HepG2 (cell line): ENCODE results near the gene ANP32B. TPM values are rescaled to one million over a fixed set of nuclear protein-coding genes. Genes with fewer than 3 reads are reported as not detected.

Experiments
- ARID5B ChIP-seq: IDR thresholded peaks from 2 replicates; pipeline ENCODE4 v1.4.0; 2020; ENCODE audit warnings: mild to moderate bottlenecking, missing genetic modification reagents
- ARNT ChIP-seq: fragments of 450-650 bp; IDR thresholded peaks from 2 replicates; pipeline ENCODE4 v1.6.1; 2017
- ETV5 ChIP-seq: IDR thresholded peaks from 2 replicates; pipeline ENCODE4 v1.6.1; 2018; ENCODE audit warnings: missing biosample characterization, missing genetic modification reagents, inconsistent platforms, borderline replicate concordance
- FOXM1 ChIP-seq: sonication (generic); formaldehyde crosslinking; IDR thresholded peaks from 2 replicates; pipeline ENCODE4 v1.5.0; 2020; ENCODE audit warnings: missing genetic modification reagents
- HDAC1 ChIP-seq: sonication (generic); formaldehyde crosslinking; IDR thresholded peaks from 2 replicates; pipeline ENCODE4 v1.5.1; 2020; ENCODE audit warnings: mild to moderate bottlenecking, missing genetic modification reagents
- HNRNPK ChIP-seq: fragments of 200-400 bp; formaldehyde crosslinking; IDR thresholded peaks from 2 replicates; pipeline ENCODE4 v1.6.1; 2018; ENCODE audit warnings: low read length, low read depth, moderate library complexity, mild to moderate bottlenecking; ENCODE audit not compliant: poor library complexity, severe bottlenecking
- MIER3 ChIP-seq: IDR thresholded peaks from 2 replicates; pipeline ENCODE4 v1.6.1; 2016; ENCODE audit warnings: missing compliant biosample characterization, borderline replicate concordance
- NKX3-1 ChIP-seq: sonication (generic); formaldehyde crosslinking; IDR thresholded peaks from 2 replicates; pipeline ENCODE4 v1.5.0; 2020; ENCODE audit warnings: missing genetic modification reagents
- REPIN1 ChIP-seq: sonication (generic); formaldehyde crosslinking; IDR thresholded peaks from 2 replicates; pipeline ENCODE4 v1.8.0; 2022; ENCODE audit warnings: missing genetic modification reagents, low read depth, mild to moderate bottlenecking, borderline replicate concordance
- RORA ChIP-seq: sonication (generic); formaldehyde crosslinking; IDR thresholded peaks from 2 replicates; pipeline ENCODE4 v1.5.0; 2020; ENCODE audit warnings: mild to moderate bottlenecking, missing genetic modification reagents, moderate library complexity
- SKI ChIP-seq: fragments of 450-650 bp; IDR thresholded peaks from one replicate; pipeline ENCODE4 v1.6.1; 2018; ENCODE audit warnings: mild to moderate bottlenecking; ENCODE audit not compliant: partially characterized antibody
- SP1 ChIP-seq, 2 experiments: fragments of 450-650 bp in 1 of 2; sonication (generic) in 1 of 2; formaldehyde crosslinking in 1 of 2; IDR thresholded peaks; 2 replicates each; pipeline versions ENCODE4 v1.4.0 to v1.6.1; 2016 to 2020; ENCODE audit warnings: missing genetic modification reagents in 1 of 2
- TCF7 ChIP-seq: sonication (generic); IDR thresholded peaks from 2 replicates; pipeline ENCODE4 v1.6.1; 2016; ENCODE audit warnings: antibody characterized with exemption, low read depth
- ZFP90 ChIP-seq: sonication (generic); formaldehyde crosslinking; IDR thresholded peaks from 2 replicates; pipeline ENCODE4 v1.8.0; 2022; ENCODE audit warnings: missing genetic modification reagents, mild to moderate bottlenecking, inconsistent platforms, borderline replicate concordance
- ZNF296 ChIP-seq: sonication (generic); formaldehyde crosslinking; conservative IDR thresholded peaks from 2 replicates; pipeline ENCODE4 v1.5.0; 2020; ENCODE audit warnings: mild to moderate bottlenecking, missing genetic modification reagents
- ZNF317 ChIP-seq: sonication (generic); formaldehyde crosslinking; IDR thresholded peaks from 2 replicates; pipeline ENCODE4 v1.5.0; 2020; ENCODE audit warnings: mild to moderate bottlenecking, missing genetic modification reagents
- ZNF33A ChIP-seq: sonication (generic); formaldehyde crosslinking; IDR thresholded peaks from 2 replicates; pipeline ENCODE4 v1.5.1; 2020; ENCODE audit warnings: missing genetic modification reagents, mild to moderate bottlenecking, moderate library complexity, borderline replicate concordance
- ZNF446 ChIP-seq: sonication (generic); formaldehyde crosslinking; IDR thresholded peaks from 2 replicates; pipeline ENCODE4 v1.5.0; 2020; ENCODE audit warnings: mild to moderate bottlenecking, missing genetic modification reagents
- ZNF503 ChIP-seq: sonication (generic); formaldehyde crosslinking; IDR thresholded peaks from 2 replicates; pipeline ENCODE4 v1.4.0; 2020; ENCODE audit warnings: missing genetic modification reagents
- ZNF547 ChIP-seq: sonication (generic); formaldehyde crosslinking; IDR thresholded peaks from 2 replicates; pipeline ENCODE4 v1.5.1; 2020; ENCODE audit warnings: mild to moderate bottlenecking, missing genetic modification reagents
- ZNF614 ChIP-seq: IDR thresholded peaks from 2 replicates; pipeline ENCODE4 v1.6.1; 2018; ENCODE audit warnings: missing biosample characterization, missing genetic modification reagents, inconsistent platforms, borderline replicate concordance
- ZNF766 ChIP-seq: sonication (generic); formaldehyde crosslinking; IDR thresholded peaks from 2 replicates; pipeline ENCODE4 v1.5.0; 2020; ENCODE audit warnings: missing genetic modification reagents, borderline replicate concordance
- ZSCAN9 ChIP-seq: IDR thresholded peaks from 2 replicates; pipeline ENCODE4 v1.6.1; 2016; ENCODE audit warnings: borderline replicate concordance
- polyA plus RNA-seq, 8 experiments: library from polyadenylated mRNA; depleted of rRNA in 3 of 8; stranded (reverse) in 7 of 8; unstranded in 1 of 8; fragments of >200 nt; fragmentation: Illumina TruSeq in 4 of 8; extraction: Trizol in 4 of 8; gene quantifications; 2 replicates each; pipeline versions ENCODE4 v1.2.1 to v1.2.3, GENCODE V29; 2011 to 2016; ENCODE audit warnings: low read depth in 4 of 8, missing spikeins in 1 of 8, mixed read lengths in 1 of 8; ENCODE audit not compliant: insufficient read depth in 1 of 8
- total RNA-seq, 5 experiments: library from RNA; depleted of rRNA; stranded (reverse); fragments of >200 nt; fragmentation: Illumina TruSeq; extraction: Trizol; gene quantifications; 2 replicates each; pipeline ENCODE4 v1.2.3, GENCODE V29; 2016; ENCODE audit warnings: low read depth in 1 of 5

The ANP32B gene
- total and polyA plus RNA-seq, 2 of the 13 experiments (the other 11 are each of a cell fraction or from before 2014, with no cell fraction given), result 22.1 to 37.5 TPM

- TF ChIP-seq ARID5B (CRISPR knock-in tag) (0 out of 2 replicates have a peak, but pooled peaks have one; percentile 5), ZNF446 (no peak), REPIN1 (peak; percentile 31; the same call in 1 of the 2 replicates), ZFP90 (peak; percentile 79; the same call in 1 of the 2 replicates), FOXM1 (no peak), NKX3-1 (CRISPR knock-in tag) (no peak; the same call in 1 of the 2 replicates), ZNF766 (CRISPR knock-in tag) (0 out of 2 replicates have a peak, but pooled peaks have one; percentile 41), ZNF503 (peak; percentile 24; the same call in 1 of the 2 replicates), ZSCAN9 (CRISPR knock-in tag) (0 out of 2 replicates have a peak, but pooled peaks have one; percentile 63), ETV5 (CRISPR knock-in tag) (peak; percentile 35; the same call in 1 of the 2 replicates), HNRNPK (peak; percentile 30), SKI (peak; percentile 19), RORA (CRISPR knock-in tag) (no peak), ZNF296 (CRISPR knock-in tag) (no peak), ZNF317 (CRISPR knock-in tag) (no peak; the same call in 1 of the 2 replicates), ZNF547 (CRISPR knock-in tag) (peak; percentile 85; the same call in 1 of the 2 replicates), HDAC1 (CRISPR knock-in tag) (peak; percentile 87), TCF7 (no peak), ZNF33A (no peak), SP1 (IDR thresholded peaks at IDR 0.05) (no peak), SP1 (CRISPR knock-in tag; IDR thresholded peaks at IDR 0.05) (peak; percentile 41; the same call in 1 of the 2 replicates), MIER3 (peak; percentile 15; the same call in 1 of the 2 replicates), ZNF614 (0 out of 2 replicates have a peak, but pooled peaks have one; percentile 57), ARNT (no peak)
These were observed 73.4 kb downstream of the ANP32B start, which contains the start of gene NANS (continued) for GRCh38 chr9:98056269-98057137.
